Purkinje cell (primary cell): ENCODE data around the gene EHD2. TPM values are rescaled to one million over a fixed set of nuclear protein-coding genes. Genes with fewer than 3 reads are reported as not detected.

Experiments
- polyA plus RNA-seq: library from polyadenylated mRNA; unstranded; fragments of >200 nt; fragmentation: Nextera tagmentation; gene quantifications from 2 replicates; pipeline ENCODE4 v1.2.1, GENCODE V29; 2014

Gene EHD2, protein sequence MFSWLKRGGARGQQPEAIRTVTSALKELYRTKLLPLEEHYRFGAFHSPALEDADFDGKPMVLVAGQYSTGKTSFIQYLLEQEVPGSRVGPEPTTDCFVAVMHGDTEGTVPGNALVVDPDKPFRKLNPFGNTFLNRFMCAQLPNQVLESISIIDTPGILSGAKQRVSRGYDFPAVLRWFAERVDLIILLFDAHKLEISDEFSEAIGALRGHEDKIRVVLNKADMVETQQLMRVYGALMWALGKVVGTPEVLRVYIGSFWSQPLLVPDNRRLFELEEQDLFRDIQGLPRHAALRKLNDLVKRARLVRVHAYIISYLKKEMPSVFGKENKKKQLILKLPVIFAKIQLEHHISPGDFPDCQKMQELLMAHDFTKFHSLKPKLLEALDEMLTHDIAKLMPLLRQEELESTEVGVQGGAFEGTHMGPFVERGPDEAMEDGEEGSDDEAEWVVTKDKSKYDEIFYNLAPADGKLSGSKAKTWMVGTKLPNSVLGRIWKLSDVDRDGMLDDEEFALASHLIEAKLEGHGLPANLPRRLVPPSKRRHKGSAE
- 0.07 and 0.11 TPM in 2 replicates for polyA plus RNA-seq

GRCh38 chr19:47713046-47714021 lies at the start of gene EHD2:
TSS of gene EHD2 (plus strand) at chr19:47713422. CDS start at chr19:47716613, 3,191 bp downstream.

DNA sequence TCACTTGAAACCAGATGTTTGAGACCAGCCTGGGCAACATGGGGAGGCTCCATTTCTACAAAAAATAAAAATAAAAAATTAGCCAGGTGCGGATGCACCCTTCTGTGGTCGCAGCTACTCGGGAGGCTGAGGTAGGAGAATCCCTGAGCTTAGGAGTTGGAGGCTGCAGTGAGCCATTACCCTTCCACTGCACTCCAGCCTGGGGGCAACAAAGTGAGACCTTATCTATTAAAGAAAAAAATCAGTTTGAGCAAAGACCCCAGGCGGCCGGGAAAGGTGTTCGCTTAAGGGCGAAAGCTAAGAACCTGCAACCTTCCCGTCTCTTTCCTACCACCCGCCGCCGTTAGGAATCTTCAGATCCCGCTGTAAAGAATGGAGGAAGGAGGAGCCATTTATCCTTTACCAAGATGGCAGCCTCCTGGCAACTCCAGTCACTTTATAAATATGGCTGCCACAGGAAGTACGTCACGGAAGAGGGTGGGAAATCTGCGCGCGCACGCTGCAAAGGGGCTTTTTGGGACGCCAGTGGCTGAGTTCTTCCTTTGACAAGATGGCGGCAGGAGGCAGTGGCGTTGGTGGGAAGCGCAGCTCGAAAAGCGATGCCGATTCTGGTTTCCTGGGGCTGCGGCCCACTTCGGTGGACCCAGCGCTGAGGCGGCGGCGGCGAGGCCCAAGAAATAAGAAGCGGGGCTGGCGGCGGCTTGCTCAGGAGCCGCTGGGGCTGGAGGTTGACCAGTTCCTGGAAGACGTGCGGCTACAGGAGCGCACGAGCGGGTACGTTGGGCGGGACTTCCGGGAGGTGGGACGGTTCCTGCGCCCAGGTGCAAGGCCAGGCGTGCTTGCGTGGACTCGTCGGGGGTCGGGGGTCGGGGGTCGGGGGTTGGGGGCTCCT lies 32.0 kb downstream of the EHD2 start, which contains the start of gene NOP53:
TSS of gene NOP53 (plus strand) at position 537 of the 892 bp plus-strand sequence. CDS start at position 551, 14 bp downstream.

GRCh38 chr19:47778049-47778953 lies 65.1 kb downstream of the EHD2 start, which contains the start of gene SELENOW:
TSS of gene SELENOW (plus strand) at chr19:47778703. CDS start at chr19:47778786, 83 bp downstream.

Other genes starting within 250 kb of the EHD2 start
- gene SLC8A2, start 241.5 kb upstream of the EHD2 start, polyA plus RNA-seq, result 0.24 and 3.9 TPM in 2 replicates
- gene KPTN, start 229.2 kb upstream of the EHD2 start, polyA plus RNA-seq, result 3.1 and 5.1 TPM in 2 replicates
- 72.5 and 109 TPM in 2 replicates for gene NAPA, start 198.4 kb upstream of the EHD2 start, polyA plus RNA-seq
- gene ZNF541, start 140.3 kb upstream of the EHD2 start, polyA plus RNA-seq, result not detected in 2 replicates
- 0.50 and 0.60 TPM in 2 replicates for gene BICRA, start 104.3 kb upstream of the EHD2 start, polyA plus RNA-seq
- gene NOP53, start 32.1 kb downstream of the EHD2 start, polyA plus RNA-seq, result 0.73 and 7.4 TPM in 2 replicates
- 5,615 and 7,643 TPM in 2 replicates for gene SELENOW, start 65.3 kb downstream of the EHD2 start, polyA plus RNA-seq
- gene TPRX1, start 91.1 kb downstream of the EHD2 start, polyA plus RNA-seq, result not detected in 2 replicates
- not detected in 2 replicates for gene CRX, start 108.5 kb downstream of the EHD2 start, polyA plus RNA-seq
- gene TPRX2, start 145.8 kb downstream of the EHD2 start, polyA plus RNA-seq, result not detected in 2 replicates
- not detected in 2 replicates for gene SULT2A1, start 172.9 kb downstream of the EHD2 start, polyA plus RNA-seq